KOPT-K1 (cell line): ENCODE measurements around the gene TM7SF2.
"Not testable (repeated sequence)": the region's sequence is repeated elsewhere in the genome, so short reads cannot be mapped to it uniquely, and the experiment has no call there.

Experiments
- H3K27ac ChIP-seq: fragments of 200-600 bp; sonication (generic); 2 replicates; pipeline ENCODE4 v1.5.1; 2016; ENCODE audit warnings: antibody characterized with exemption, mild to moderate bottlenecking, low read depth, low read length; ENCODE audit not compliant: poor library complexity, severe bottlenecking
- H3K36me3 ChIP-seq: fragments of 200-600 bp; sonication (generic); 2 replicates; pipeline ENCODE4 v1.5.1; 2017; ENCODE audit warnings: antibody characterized with exemption, mild to moderate bottlenecking, low read length, moderate library complexity; ENCODE audit not compliant: insufficient read depth
- H3K9me3 ChIP-seq: fragments of 200-600 bp; sonication (generic); 2 replicates; pipeline ENCODE4 v1.5.1; 2017; ENCODE audit warnings: antibody characterized with exemption, low read length, mild to moderate bottlenecking; ENCODE audit not compliant: insufficient read depth, poor library complexity, severe bottlenecking

TM7SF2 gene

GRCh38 chr11:65116370-65117205, 4.9 kb downstream of the TM7SF2 start:
- Histone ChIP-seq H3K9me3 (no peaks in the 10 kb centered on the region), H3K36me3 (peaks cover 49% of the 10 kb centered on the region), H3K27ac (peak overlapping the region; percentile 66)

- Histone ChIP-seq H3K27ac (peak within 1 kb of the TSS; percentile 66), H3K36me3 (peaks cover 49% of the 10 kb centered on the region), H3K9me3 (no peaks in the 10 kb centered on the region)
Observed at GRCh38 chr11:65117206-65118096, 5.8 kb downstream of the TM7SF2 start, which contains the start of gene ZNHIT2. Gene ZNHIT2 (minus strand): TSS chr11:65117701. CDS start chr11:65117653, 48 bp downstream.

- H3K9me3 ChIP-seq: no peaks in the 10 kb centered on the region
- no peak overlapping the region for H3K27ac ChIP-seq
- H3K36me3 ChIP-seq: peaks cover 49% of the 10 kb centered on the region
Observed at GRCh38 chr11:65118097-65118837, 6.6 kb downstream of the TM7SF2 start.

- H3K27ac ChIP-seq, H3K9me3 ChIP-seq: not testable (repeated sequence)
- H3K36me3 ChIP-seq: peaks cover 52% of the 10 kb centered on the region
Observed at GRCh38 chr11:65118891-65119669, 7.4 kb downstream of the TM7SF2 start.

- Histone ChIP-seq H3K27ac (no peak overlapping the region), H3K9me3 (no peaks in the 10 kb centered on the region), H3K36me3 (peaks cover 58% of the 10 kb centered on the region)
Observed at GRCh38 chr11:65119670-65119995, 8.0 kb downstream of the TM7SF2 start.

- Histone ChIP-seq H3K27ac (peak overlapping the region; percentile 80), H3K36me3 (peaks cover 61% of the 10 kb centered on the region), H3K9me3 (no peaks in the 10 kb centered on the region)
Observed at GRCh38 chr11:65120831-65121230, 9.2 kb downstream of the TM7SF2 start.

GRCh38 chr11:65121447-65121864, 9.8 kb downstream of the TM7SF2 start:
- peak overlapping the region; percentile 80 for H3K27ac ChIP-seq
- H3K9me3 ChIP-seq: no peaks in the 10 kb centered on the region
- peaks cover 63% of the 10 kb centered on the region for H3K36me3 ChIP-seq

- Histone ChIP-seq H3K27ac (peak within 1 kb of the TSS; percentile 80), H3K9me3 (no peaks in the 10 kb centered on the region), H3K36me3 (peaks cover 69% of the 10 kb centered on the region)
Observed at GRCh38 chr11:65121865-65122696, 10.4 kb downstream of the TM7SF2 start, which contains the start of the genes FAU and MRPL49. Gene FAU (minus strand): TSS chr11:65122134. CDS start chr11:65121813, 321 bp downstream. Gene MRPL49 (plus strand): TSS chr11:65122321. CDS start chr11:65122347, 26 bp downstream.

- Histone ChIP-seq H3K36me3 (peaks cover 77% of the 10 kb centered on the region), H3K9me3 (no peaks in the 10 kb centered on the region), H3K27ac (no peak overlapping the region)
Observed at GRCh38 chr11:65124480-65125196, 13.0 kb downstream of the TM7SF2 start.

- peaks cover 77% of the 10 kb centered on the region for H3K36me3 ChIP-seq
- H3K9me3 ChIP-seq: no peaks in the 10 kb centered on the region
- no peak overlapping the region for H3K27ac ChIP-seq
Observed at GRCh38 chr11:65125197-65126056, 13.8 kb downstream of the TM7SF2 start.

- H3K9me3 ChIP-seq: no peaks in the 10 kb centered on the region
- peaks cover 80% of the 10 kb centered on the region for H3K36me3 ChIP-seq
- H3K27ac ChIP-seq: no peak overlapping the region
Observed at GRCh38 chr11:65126624-65127274, 15.1 kb downstream of the TM7SF2 start.
